BE2C (cell line): ENCODE data around the gene SMYD1.

Experiments
- DNase-seq: peaks from one replicate; pipeline ENCODE4 v3.0.0-alpha.2; 2020
- H3K27me3 ChIP-seq: fragments of 250-450 bp; sonication (Bioruptor Pico); 2 replicates; pipeline ENCODE4 v1.5.1; 2020; ENCODE audit warnings: mild to moderate bottlenecking
- H3K36me3 ChIP-seq: fragments of 250-450 bp; sonication (Bioruptor Pico); 2 replicates; pipeline ENCODE4 v1.5.1; 2020; ENCODE audit warnings: mild to moderate bottlenecking
- H3K4me1 ChIP-seq: fragments of 250-450 bp; sonication (Bioruptor Pico); 2 replicates; pipeline ENCODE4 v1.5.1; 2020
- H3K4me3 ChIP-seq: 2 replicates; pipeline ENCODE4 v1.5.1; 2011; ENCODE audit warnings: low read depth, low read length
- H3K9me3 ChIP-seq: fragments of 250-450 bp; sonication (Bioruptor Pico); 2 replicates; pipeline ENCODE4 v1.5.1; 2020
- CTCF ChIP-seq: IDR thresholded peaks from 2 replicates; pipeline ENCODE4 v1.5.1; 2012; ENCODE audit warnings: mild to moderate bottlenecking, low read depth, low read length

Gene SMYD1

GRCh38 chr2:88077080-88077479, 9.5 kb downstream of the SMYD1 start:
- DNase-seq = peak; percentile 60
- no peak for TF ChIP-seq CTCF
- no peaks in the 10 kb centered on the region for H3K27me3 ChIP-seq
- H3K4me1 ChIP-seq = peaks cover 5% of the 10 kb centered on the region; the same call in 1 of the 2 replicates
- no peaks in the 10 kb centered on the region for H3K36me3 ChIP-seq
- H3K4me3 ChIP-seq = no peak overlapping the region
- H3K9me3 ChIP-seq = no peaks in the 10 kb centered on the region

- Histone ChIP-seq H3K4me3 (no peak overlapping the region), H3K27me3 (no peaks in the 10 kb centered on the region), H3K9me3 (no peaks in the 10 kb centered on the region), H3K36me3 (no peaks in the 10 kb centered on the region), H3K4me1 (peaks cover 5% of the 10 kb centered on the region; the same call in 1 of the 2 replicates)
- DNase-seq = peak; percentile 19
- no peak for TF ChIP-seq CTCF
These were observed 11.1 kb downstream of the SMYD1 start for GRCh38 chr2:88078643-88079172.

- no peak for TF ChIP-seq CTCF
- Histone ChIP-seq H3K36me3 (no peaks in the 10 kb centered on the region), H3K4me3 (no peak overlapping the region), H3K27me3 (no peaks in the 10 kb centered on the region), H3K9me3 (no peaks in the 10 kb centered on the region), H3K4me1 (peaks cover 5% of the 10 kb centered on the region; the same call in 1 of the 2 replicates)
- DNase-seq = no peak
These were observed 12.9 kb downstream of the SMYD1 start for GRCh38 chr2:88080545-88080944.

GRCh38 chr2:88081924-88082608, 14.4 kb downstream of the SMYD1 start:
- no peak for TF ChIP-seq CTCF
- Histone ChIP-seq H3K9me3 (no peaks in the 10 kb centered on the region), H3K27me3 (no peaks in the 10 kb centered on the region), H3K36me3 (no peaks in the 10 kb centered on the region), H3K4me3 (no peak overlapping the region), H3K4me1 (peaks cover 5% of the 10 kb centered on the region; the same call in 1 of the 2 replicates)
- no peak for DNase-seq

GRCh38 chr2:88082781-88083180, 15.2 kb downstream of the SMYD1 start:
- Histone ChIP-seq H3K9me3 (no peaks in the 10 kb centered on the region), H3K4me3 (no peak overlapping the region), H3K36me3 (no peaks in the 10 kb centered on the region), H3K27me3 (no peaks in the 10 kb centered on the region), H3K4me1 (peaks cover 5% of the 10 kb centered on the region; the same call in 1 of the 2 replicates)
- DNase-seq = no peak
- TF ChIP-seq CTCF = no peak

- no peaks in the 10 kb centered on the region for H3K9me3 ChIP-seq
- no peak overlapping the region for H3K4me3 ChIP-seq
- H3K4me1 ChIP-seq = no peaks in the 10 kb centered on the region
- no peak for TF ChIP-seq CTCF
- DNase-seq = no peak
- no peaks in the 10 kb centered on the region for H3K36me3 ChIP-seq
- no peaks in the 10 kb centered on the region for H3K27me3 ChIP-seq
These were observed 17.5 kb downstream of the SMYD1 start for GRCh38 chr2:88085099-88085498.
